OCI-LY1 (cell line): ENCODE measurements around the gene ABCC9.

Experiments
- H2AFZ ChIP-seq: fragments of 200-600 bp; sonication (generic), shearing (Covaris generic); 2 replicates; pipeline ENCODE4 v1.6.0; 2014; ENCODE audit warnings: antibody characterized with exemption, mild to moderate bottlenecking, low read length
- H3F3A ChIP-seq: fragments of 200-600 bp; sonication (generic), shearing (Covaris generic); 2 replicates; pipeline ENCODE4 v1.6.0; 2014; ENCODE audit warnings: mild to moderate bottlenecking, antibody characterized with exemption, low read length, moderate library complexity; ENCODE audit not compliant: insufficient read depth
- H3K27ac ChIP-seq: fragments of 200-600 bp; sonication (generic); 2 replicates; pipeline ENCODE4 v1.5.1; 2014; ENCODE audit warnings: low read length, mixed run types, mild to moderate bottlenecking, low read depth; ENCODE audit not compliant: poor library complexity, severe bottlenecking
- H3K27me3 ChIP-seq: fragments of 200-600 bp; sonication (generic); 2 replicates; pipeline ENCODE4 v1.6.0; 2014; ENCODE audit warnings: antibody characterized with exemption, mild to moderate bottlenecking, low read length, moderate library complexity; ENCODE audit not compliant: insufficient read depth
- H3K36me3 ChIP-seq: fragments of 200-600 bp; sonication (generic); 2 replicates; pipeline ENCODE4 v1.6.1; 2014; ENCODE audit warnings: mild to moderate bottlenecking, antibody characterized with exemption, low read length, moderate library complexity, mixed read lengths; ENCODE audit not compliant: insufficient read depth
- H3K4me1 ChIP-seq: fragments of 200-600 bp; sonication (generic); 2 replicates; pipeline ENCODE4 v1.5.1; 2014; ENCODE audit warnings: mild to moderate bottlenecking, low read length, moderate library complexity; ENCODE audit not compliant: insufficient read depth, severe bottlenecking
- H3K4me2 ChIP-seq: fragments of 200-600 bp; sonication (generic), shearing (Covaris generic); 2 replicates; pipeline ENCODE4 v1.6.1; 2014; ENCODE audit warnings: low read length
- H3K4me3 ChIP-seq: fragments of 200-600 bp; sonication (generic); 2 replicates; pipeline ENCODE4 v1.5.1; 2014; ENCODE audit warnings: low read length, low read depth, mild to moderate bottlenecking, mixed read lengths; ENCODE audit not compliant: poor library complexity, severe bottlenecking
- H3K79me2 ChIP-seq: fragments of 200-600 bp; shearing (Covaris generic); 2 replicates; pipeline ENCODE4 v1.6.1; 2016; ENCODE audit warnings: mixed run types, low read length, mixed read lengths; ENCODE audit not compliant: insufficient read depth
- H3K9ac ChIP-seq: fragments of 200-600 bp; sonication (generic), shearing (Covaris generic); 2 replicates; pipeline ENCODE4 v1.6.1; 2014; ENCODE audit warnings: mild to moderate bottlenecking, low read length, mixed read lengths
- H3K9me2 ChIP-seq: fragments of 200-600 bp; sonication (generic), shearing (Covaris generic); 2 replicates; pipeline ENCODE4 v1.6.1; 2014; ENCODE audit warnings: low read depth, mild to moderate bottlenecking, low read length, mixed read lengths
- H3K9me3 ChIP-seq: fragments of 200-600 bp; shearing (Covaris generic); 2 replicates; pipeline ENCODE4 v1.6.1; 2014; ENCODE audit warnings: low read length, mixed read lengths
- H4K20me1 ChIP-seq: fragments of 200-600 bp; sonication (generic), shearing (Covaris generic); 2 replicates; pipeline ENCODE4 v1.6.0; 2016; ENCODE audit warnings: mild to moderate bottlenecking, low read length; ENCODE audit not compliant: insufficient read depth
- CTCF ChIP-seq: fragments of 200-600 bp; sonication (generic), shearing (Covaris generic); IDR thresholded peaks from 2 replicates; pipeline ENCODE4 v1.5.1; 2017; ENCODE audit warnings: mild to moderate bottlenecking, antibody characterized with exemption, low read length, moderate library complexity, mixed read lengths
- EZH2 ChIP-seq: fragments of 200-600 bp; sonication (generic), shearing (Covaris generic); IDR thresholded peaks from 2 replicates; pipeline ENCODE4 v1.8.0; 2017; ENCODE audit warnings: borderline replicate concordance, mixed run types, mild to moderate bottlenecking, antibody characterized with exemption, low read length, moderate library complexity, mixed read lengths

ABCC9 gene

GRCh38 chr12:21892341-21892740, 48.9 kb downstream of the ABCC9 start:
- H3K79me2 ChIP-seq: no peaks in the 10 kb centered on the region
- no peaks in the 10 kb centered on the region for H3K36me3 ChIP-seq
- H4K20me1 ChIP-seq: no peaks in the 10 kb centered on the region
- H3K4me3 ChIP-seq: no peak overlapping the region
- no peaks in the 10 kb centered on the region for H3F3A ChIP-seq
- TF ChIP-seq CTCF (no peak), EZH2 (no peak)
- H3K4me2 ChIP-seq: no peak overlapping the region
- H3K27ac ChIP-seq: no peak overlapping the region
- H3K4me1 ChIP-seq: no peaks in the 10 kb centered on the region
- no peaks in the 10 kb centered on the region for H3K9me3 ChIP-seq
- H3K9ac ChIP-seq: no peak overlapping the region
- H2AFZ ChIP-seq: no peak overlapping the region
- H3K27me3 ChIP-seq: no peaks in the 10 kb centered on the region
- H3K9me2 ChIP-seq: no peaks in the 10 kb centered on the region

- Histone ChIP-seq H3F3A (no peaks in the 10 kb centered on the region), H3K4me3 (no peak overlapping the region), H3K9me2 (no peaks in the 10 kb centered on the region), H3K9ac (no peak overlapping the region), H2AFZ (no peak overlapping the region), H3K27ac (no peak overlapping the region), H3K27me3 (no peaks in the 10 kb centered on the region), H3K4me2 (no peak overlapping the region), H4K20me1 (no peaks in the 10 kb centered on the region), H3K79me2 (no peaks in the 10 kb centered on the region), H3K4me1 (no peaks in the 10 kb centered on the region), H3K9me3 (no peaks in the 10 kb centered on the region), H3K36me3 (no peaks in the 10 kb centered on the region)
- no peak for TF ChIP-seq EZH2
- TF ChIP-seq CTCF: no peak
These were observed 49.4 kb downstream of the ABCC9 start for GRCh38 chr12:21891751-21892217.

GRCh38 chr12:21888276-21888863, 52.9 kb downstream of the ABCC9 start:
- Histone ChIP-seq H3K4me3 (no peak overlapping the region), H3K36me3 (no peaks in the 10 kb centered on the region), H3K79me2 (no peaks in the 10 kb centered on the region), H2AFZ (no peak overlapping the region), H3K27ac (no peak overlapping the region), H3K4me1 (no peaks in the 10 kb centered on the region), H3K27me3 (no peaks in the 10 kb centered on the region), H3F3A (no peaks in the 10 kb centered on the region), H3K9me2 (no peaks in the 10 kb centered on the region), H3K4me2 (no peak overlapping the region), H3K9ac (no peak overlapping the region), H3K9me3 (no peaks in the 10 kb centered on the region), H4K20me1 (no peaks in the 10 kb centered on the region)
- no peak for TF ChIP-seq CTCF
- no peak for TF ChIP-seq EZH2
